IMR-90 (cell line): ENCODE results near the gene SVBP. TPM values are rescaled to one million over a fixed set of nuclear protein-coding genes. Genes with fewer than 3 reads are reported as not detected.

Source experiments
- ATAC-seq: fragments of 200-7000 bp; cut with Tn5 transposase; 2 replicates; pipeline ENCODE4 v1.9.1; 2020; ENCODE audit warnings: low read depth, mild to moderate bottlenecking, moderate library complexity
- BruUV-seq: library from RNA; stranded (reverse); fragments of 400-500 nt; replicated peaks from 2 replicates; lab custom pipeline; 2021; lab: Mats Ljungman, UMichigan
- CTCF ChIA-PET: fragments of 300-600 bp; formaldehyde crosslinking; extraction: SDS; loops from one replicate; lab custom pipeline; 2021; ENCODE audit warnings: antibody characterized with exemption; lab: Yijun Ruan, JAX
- POLR2A ChIA-PET: fragments of 300-600 bp; sonication (Branson Sonifier 250); formaldehyde crosslinking; loops from one replicate; lab custom pipeline; 2022; ENCODE audit warnings: antibody characterized with exemption; ENCODE audit not compliant: unreplicated experiment; lab: Charles Lee
- DNase-seq: peaks from one replicate; pipeline ENCODE4 v3.0.0; 2013
- H2AFZ ChIP-seq: replicated peaks from 2 replicates; pipeline ENCODE3; 2013; ENCODE audit warnings: low read length, mild to moderate bottlenecking; ENCODE audit not compliant: poor library complexity
- H2AK5ac ChIP-seq: 2 replicates; pipeline ENCODE4 v1.6.1; 2013; ENCODE audit warnings: low read depth, low read length, inconsistent platforms
- H2AK9ac ChIP-seq: replicated peaks from 2 replicates; pipeline ENCODE3; 2013; ENCODE audit warnings: mild to moderate bottlenecking, low read depth, low read length, moderate library complexity; ENCODE audit not compliant: poor library complexity
- H2BK120ac ChIP-seq: 2 replicates; pipeline ENCODE4 v1.6.1; 2013; ENCODE audit warnings: low read depth, low read length, inconsistent platforms
- H2BK15ac ChIP-seq: 3 replicates; pipeline ENCODE4 v1.6.1; 2013; ENCODE audit warnings: low read depth, low read length, inconsistent platforms
- H2BK20ac ChIP-seq: 2 replicates; pipeline ENCODE4 v1.6.1; 2013; ENCODE audit warnings: low read depth, mild to moderate bottlenecking, inconsistent platforms, low read length, moderate library complexity
- H2BK5ac ChIP-seq: 2 replicates; pipeline ENCODE4 v1.6.1; 2013; ENCODE audit warnings: mild to moderate bottlenecking, low read depth, low read length, inconsistent platforms; ENCODE audit not compliant: poor library complexity, severe bottlenecking
- H3K14ac ChIP-seq: replicated peaks from 2 replicates; pipeline ENCODE4 v1.6.1; 2013; ENCODE audit warnings: low read depth, low read length, inconsistent platforms
- H3K18ac ChIP-seq: 2 replicates; pipeline ENCODE4 v1.6.1; 2013; ENCODE audit warnings: low read depth, low read length, control low read depth
- H3K23ac ChIP-seq: 2 replicates; pipeline ENCODE4 v1.6.1; 2013; ENCODE audit warnings: low read depth, low read length, inconsistent platforms
- H3K27ac ChIP-seq: 2 replicates; pipeline ENCODE4 v1.5.1; 2013; ENCODE audit warnings: mild to moderate bottlenecking, control low read depth, low read length; ENCODE audit not compliant: insufficient read depth
- H3K27me3 ChIP-seq: 2 replicates; pipeline ENCODE4 v1.6.1; 2013; ENCODE audit warnings: low read length; ENCODE audit not compliant: control insufficient read depth, insufficient read depth
- H3K36me3 ChIP-seq: 2 replicates; pipeline ENCODE4 v1.6.1; 2013; ENCODE audit warnings: low read length, mixed read lengths; ENCODE audit not compliant: control insufficient read depth, insufficient read depth
- H3K4ac ChIP-seq: 2 replicates; pipeline ENCODE4 v1.6.1; 2013; ENCODE audit warnings: low read depth, low read length, inconsistent platforms
- H3K4me1 ChIP-seq: 2 replicates; pipeline ENCODE4 v1.6.1; 2013; ENCODE audit warnings: low read length, mixed read lengths; ENCODE audit not compliant: control insufficient read depth, insufficient read depth
- H3K4me2 ChIP-seq: 2 replicates; pipeline ENCODE4 v1.6.1; 2013; ENCODE audit warnings: low read depth, mild to moderate bottlenecking, control low read depth, low read length, moderate library complexity
- H3K4me3 ChIP-seq: 2 replicates; pipeline ENCODE4 v1.5.1; 2013; ENCODE audit warnings: low read depth, mild to moderate bottlenecking, control low read depth, low read length, moderate library complexity; ENCODE audit not compliant: insufficient read depth
- H3K56ac ChIP-seq: 2 replicates; pipeline ENCODE4 v1.6.1; 2013; ENCODE audit warnings: low read length, inconsistent platforms; ENCODE audit not compliant: insufficient read depth; ENCODE audit errors: extremely low read depth
- H3K79me1 ChIP-seq, 2 experiments: 2 replicates each; pipeline ENCODE4 v1.6.1; 2013; ENCODE audit warnings: low read length in 2 of 2, inconsistent platforms in 1 of 2, low read depth in 1 of 2
- H3K9ac ChIP-seq: 2 replicates; pipeline ENCODE4 v1.6.1; 2013; ENCODE audit warnings: low read depth, low read length, control low read depth
- H3K9me1 ChIP-seq: 2 replicates; pipeline ENCODE4 v1.6.1; 2013; ENCODE audit warnings: low read length, inconsistent platforms; ENCODE audit not compliant: insufficient read depth
- H3K9me3 ChIP-seq: 2 replicates; pipeline ENCODE4 v1.6.1; 2013; ENCODE audit warnings: low read length; ENCODE audit not compliant: control insufficient read depth, insufficient read depth
- H4K20me1 ChIP-seq: 2 replicates; pipeline ENCODE4 v1.6.1; 2013; ENCODE audit warnings: low read length, inconsistent platforms; ENCODE audit not compliant: insufficient read depth
- H4K5ac ChIP-seq: 2 replicates; pipeline ENCODE4 v1.6.1; 2013; ENCODE audit warnings: mild to moderate bottlenecking, low read depth, low read length, control low read depth
- H4K8ac ChIP-seq, 2 experiments: 2 replicates each; pipeline ENCODE4 v1.6.1; 2013; ENCODE audit warnings: low read depth in 2 of 2, low read length in 2 of 2, control low read depth in 1 of 2, inconsistent platforms in 1 of 2
- H4K91ac ChIP-seq: 2 replicates; pipeline ENCODE4 v1.6.1; 2013; ENCODE audit warnings: low read depth, low read length, inconsistent platforms; ENCODE audit not compliant: insufficient read depth
- BHLHE40 ChIP-seq: fragments of 150-350 bp; IDR thresholded peaks from 2 replicates; pipeline ENCODE4 v1.6.1; 2016; ENCODE audit warnings: mild to moderate bottlenecking, low read depth, low read length
- CEBPB ChIP-seq: IDR thresholded peaks from 2 replicates; pipeline ENCODE4 v1.6.1; 2012; ENCODE audit warnings: low read depth, low read length, improper control_type of control experiment
- CHD1 ChIP-seq: IDR thresholded peaks from 2 replicates; pipeline ENCODE4 v1.6.1; 2012; ENCODE audit warnings: low read depth, low read length, improper control_type of control experiment
- FOS ChIP-seq: fragments of 150-350 bp; IDR thresholded peaks from 2 replicates; pipeline ENCODE4 v1.6.1; 2016; ENCODE audit warnings: low read depth, low read length
- MAFK ChIP-seq: IDR thresholded peaks from 2 replicates; pipeline ENCODE4 v1.6.1; 2012; ENCODE audit warnings: low read depth, low read length, improper control_type of control experiment
- MAZ ChIP-seq: IDR thresholded peaks from 2 replicates; pipeline ENCODE4 v1.6.1; 2012; ENCODE audit warnings: low read depth, mild to moderate bottlenecking, low read length, improper control_type of control experiment, moderate library complexity, borderline replicate concordance
- NFE2L2 ChIP-seq: fragments of 150-350 bp; IDR thresholded peaks from 2 replicates; pipeline ENCODE4 v1.6.1; 2016; ENCODE audit warnings: low read depth, mild to moderate bottlenecking, low read length
- POLR2A ChIP-seq: IDR thresholded peaks from 2 replicates; pipeline ENCODE4 v1.6.1; 2012; ENCODE audit warnings: mild to moderate bottlenecking, low read depth, low read length
- RAD21 ChIP-seq: IDR thresholded peaks from 2 replicates; pipeline ENCODE4 v1.6.1; 2012; ENCODE audit warnings: low read length, improper control_type of control experiment
- RCOR1 ChIP-seq: IDR thresholded peaks from 2 replicates; pipeline ENCODE4 v1.6.1; 2012; ENCODE audit warnings: mild to moderate bottlenecking, low read length, improper control_type of control experiment; ENCODE audit not compliant: insufficient replicate concordance
- RFX5 ChIP-seq: IDR thresholded peaks from 2 replicates; pipeline ENCODE4 v1.8.0; 2012; ENCODE audit warnings: low read depth, mild to moderate bottlenecking, low read length, moderate library complexity
- SMC3 ChIP-seq: fragments of 150-350 bp; IDR thresholded peaks from 2 replicates; pipeline ENCODE4 v1.6.1; 2016; ENCODE audit warnings: low read depth, mild to moderate bottlenecking, antibody characterized with exemption, low read length, moderate library complexity
- WGBS, 2 experiments: methylation state at CpG; one replicate each; pipeline versions ENCODE4 v1.1.5 to v1.1.7; 2013; ENCODE audit warnings: missing lambda C conversion rate in 2 of 2; ENCODE audit not compliant: insufficient read length in 1 of 2; ENCODE audit errors: extremely low coverage in 2 of 2; 5-methylcytosine and 5-hydroxymethylcytosine counted together
- dilution Hi-C: fragments of 300-500 bp; cut with HindIII; formaldehyde crosslinking; loops from one replicate; pipeline ENCODE4 v1.14.3; 2018; ENCODE audit warnings: low sequenced_read_pairs; ENCODE audit not compliant: unreplicated experiment
- in situ Hi-C: fragments of 300-500 bp; cut with MboI; formaldehyde crosslinking; loops from 3 replicates; pipeline ENCODE4 v1.14.3; 2019; ENCODE audit warnings: low sequenced_read_pairs, inconsistent platforms, mixed read lengths
- intact Hi-C: fragments of 100-400 bp; cut with micrococcal nuclease; formaldehyde crosslinking; loops from 2 replicates; pipeline ENCODE4 v1.10.0; 2022
- polyA plus RNA-seq, 3 experiments: library from polyadenylated mRNA; depleted of rRNA; stranded (reverse); fragments of >200 nt; gene quantifications; 2 replicates each; pipeline ENCODE4 v1.2.3, GENCODE V29; 2012; ENCODE audit warnings: low replicate concordance in 1 of 3
- total RNA-seq: library from RNA; depleted of rRNA; stranded (reverse); fragments of >200 nt; gene quantifications from 2 replicates; pipeline ENCODE4 v1.2.3, GENCODE V29; 2012
- TF ChIP-seq, protein P1 (sequence below): fragments of 150-350 bp; IDR thresholded peaks from 2 replicates; pipeline ENCODE4 v1.6.1; 2017; ENCODE audit warnings: mild to moderate bottlenecking, antibody characterized with exemption, low read length, low read depth

Gene SVBP
- total and polyA plus RNA-seq, 2 of the 4 experiments (the other 2 are of a cell fraction): 9.7 to 11.5 TPM

DNA sequence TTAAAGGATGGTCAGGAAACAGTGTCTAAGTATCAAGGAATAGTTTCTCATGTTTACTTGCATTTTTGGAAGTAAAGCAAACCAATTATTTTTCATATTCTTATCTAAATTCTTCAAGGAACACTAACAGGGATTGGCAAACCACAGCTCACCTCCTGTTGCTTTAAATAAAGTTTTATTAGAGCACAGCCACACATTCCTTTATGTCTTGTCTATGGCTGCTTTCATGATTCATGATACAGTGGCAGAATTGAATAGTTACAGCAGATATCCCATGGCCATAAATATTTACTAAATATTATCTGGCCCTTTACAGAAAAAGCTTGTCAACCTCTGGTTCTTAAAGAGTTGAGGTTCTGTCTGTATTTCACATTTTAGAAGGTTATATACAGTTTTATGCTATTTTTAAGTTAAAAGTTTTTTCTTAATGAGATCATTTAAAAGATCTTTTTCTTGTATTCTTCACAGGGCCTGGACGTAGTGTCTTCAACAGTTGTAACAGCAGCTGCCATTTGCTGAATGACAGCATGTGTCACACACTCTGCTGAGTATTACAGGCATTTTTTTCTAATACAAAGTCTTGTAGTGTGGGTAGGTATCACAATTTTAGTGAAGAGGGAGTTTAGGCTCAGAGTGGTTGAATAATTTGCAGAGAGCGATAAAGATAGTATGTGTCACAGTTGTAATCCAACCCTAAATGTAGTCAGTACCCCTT lies 31.8 kb upstream of the SVBP start:
- Histone ChIP-seq H3K79me1 (peaks cover 18 to 33% of the 10 kb centered on the region in 2 experiments), H3K4ac (no peak overlapping the region), H3K9ac (no peak overlapping the region), H4K5ac (no peak overlapping the region), H3K56ac (no peak overlapping the region), H3K23ac (no peak overlapping the region), H4K91ac (no peak overlapping the region), H2AFZ (no peak overlapping the region), H3K18ac (no peak overlapping the region), H2BK120ac (no peak overlapping the region), H3K14ac (no peak overlapping the region), H4K8ac (no peak overlapping the region), H3K27ac (no peak overlapping the region), H2BK5ac (no peak overlapping the region), H3K4me3 (no peak overlapping the region), H4K20me1 (no peaks in the 10 kb centered on the region), H3K4me1 (peaks cover 6% of the 10 kb centered on the region), H2AK9ac (no peak overlapping the region), H3K4me2 (no peak overlapping the region), H2BK20ac (no peak overlapping the region), H2AK5ac (no peak overlapping the region), H3K27me3 (no peaks in the 10 kb centered on the region), H3K9me1 (peaks cover 15% of the 10 kb centered on the region), H3K9me3 (peaks cover 11% of the 10 kb centered on the region), H3K36me3 (peaks cover 15% of the 10 kb centered on the region), H2BK15ac (no peak overlapping the region)
- dilution Hi-C loops: no loop called here
- ChIA-PET CTCF (no interaction called here), POLR2A (no interaction called here)
- in situ Hi-C loops: no loop called here
- BruUV-seq: no TSS peak
- DNase-seq (no peak), ATAC-seq (no peak)
- no CpG with 5 or more reads among the region's 2 CpGs for WGBS, 2 experiments
- TF ChIP-seq, protein P1, sequence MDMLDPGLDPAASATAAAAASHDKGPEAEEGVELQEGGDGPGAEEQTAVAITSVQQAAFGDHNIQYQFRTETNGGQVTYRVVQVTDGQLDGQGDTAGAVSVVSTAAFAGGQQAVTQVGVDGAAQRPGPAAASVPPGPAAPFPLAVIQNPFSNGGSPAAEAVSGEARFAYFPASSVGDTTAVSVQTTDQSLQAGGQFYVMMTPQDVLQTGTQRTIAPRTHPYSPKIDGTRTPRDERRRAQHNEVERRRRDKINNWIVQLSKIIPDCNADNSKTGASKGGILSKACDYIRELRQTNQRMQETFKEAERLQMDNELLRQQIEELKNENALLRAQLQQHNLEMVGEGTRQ: no peak
- TF ChIP-seq BHLHE40 (no peak), RFX5 (no peak), MAZ (no peak), RCOR1 (no peak), POLR2A (no peak), CEBPB (no peak), FOS (no peak), MAFK (no peak), SMC3 (no peak), CHD1 (no peak), NFE2L2 (no peak), RAD21 (no peak)
- intact Hi-C loops: loop anchor here (10.0 kb wide), 1 partner anchor 164 kb away; the partner anchor contains the start of gene YBX1
